ENCODE data around the gene VPS41.

Gene VPS41

GRCh38 chr7:38731215-38731614 is 177.8 kb downstream of the VPS41 start:
- no peak for DNase-seq (ENCODE audit: low read depth in 2 of 2)

GRCh38 chr7:38728145-38728544 is 180.8 kb downstream of the VPS41 start:
- DNase-seq (ENCODE audit: low read depth in 2 of 2): no peak

- DNase-seq (ENCODE audit: low read depth in 2 of 2): no peak
Observed at GRCh38 chr7:38727184-38727940, 181.6 kb downstream of the VPS41 start.

GRCh38 chr7:38723327-38723726 is 185.7 kb downstream of the VPS41 start:
- DNase-seq (ENCODE audit: low read depth in 2 of 2): no peak

- DNase-seq (ENCODE audit: low read depth in 2 of 2): no peak
Observed at GRCh38 chr7:38716397-38716796, 192.6 kb downstream of the VPS41 start.

GRCh38 chr7:38709123-38709522 is 199.9 kb downstream of the VPS41 start:
- no peak for DNase-seq (ENCODE audit: low read depth in 2 of 2)

GRCh38 chr7:38704751-38705150 is 204.2 kb downstream of the VPS41 start:
- DNase-seq (ENCODE audit: low read depth in 2 of 2): no peak

GRCh38 chr7:38704041-38704547 is 204.9 kb downstream of the VPS41 start:
- DNase-seq (ENCODE audit: low read depth in 2 of 2): no peak

- DNase-seq (ENCODE audit: low read depth in 2 of 2): no peak
Observed at GRCh38 chr7:38703093-38703492, 205.9 kb downstream of the VPS41 start.

GRCh38 chr7:38702002-38702535 is 206.9 kb downstream of the VPS41 start:
- no peak for DNase-seq (ENCODE audit: low read depth in 2 of 2)

- no peak for DNase-seq (ENCODE audit: low read depth in 2 of 2)
Observed at GRCh38 chr7:38700116-38700515, 208.9 kb downstream of the VPS41 start.

GRCh38 chr7:38699471-38699870 is 209.5 kb downstream of the VPS41 start:
- DNase-seq (ENCODE audit: low read depth in 2 of 2): peak; percentile 56 to 58

GRCh38 chr7:38694326-38694725 is 214.7 kb downstream of the VPS41 start:
- DNase-seq (ENCODE audit: low read depth in 2 of 2): no peak

GRCh38 chr7:38686888-38687287 is 222.1 kb downstream of the VPS41 start:
- DNase-seq (ENCODE audit: low read depth in 2 of 2): no peak

- no peak for DNase-seq (ENCODE audit: low read depth in 2 of 2)
Observed at GRCh38 chr7:38685851-38686250, 223.1 kb downstream of the VPS41 start.

GRCh38 chr7:38682606-38683005 is 226.4 kb downstream of the VPS41 start:
- no peak for DNase-seq (ENCODE audit: low read depth in 2 of 2)

GRCh38 chr7:38681882-38682281 is 227.1 kb downstream of the VPS41 start:
- peak; percentile 26 to 28 for DNase-seq (ENCODE audit: low read depth in 2 of 2)

GRCh38 chr7:38679419-38679818 is 229.6 kb downstream of the VPS41 start:
- no peak for DNase-seq (ENCODE audit: low read depth in 2 of 2)

- DNase-seq (ENCODE audit: low read depth in 2 of 2): no peak
Observed at GRCh38 chr7:38678698-38679054, 230.3 kb downstream of the VPS41 start.

- no peak for DNase-seq (ENCODE audit: low read depth in 2 of 2)
Observed at GRCh38 chr7:38677981-38678697, 230.9 kb downstream of the VPS41 start.

GRCh38 chr7:38675494-38676106 is 233.4 kb downstream of the VPS41 start:
- DNase-seq (ENCODE audit: low read depth in 2 of 2): no peak

- DNase-seq (ENCODE audit: low read depth in 2 of 2): no peak
Observed at GRCh38 chr7:38674513-38674912, 234.5 kb downstream of the VPS41 start.

All from fibroblast of skin of left quadriceps (primary cell).